GM12872 (cell line): Measurements from ENCODE around the gene SLC22A31.

Experiments
- TF ChIP-seq, protein P1 (sequence below): IDR thresholded peaks from 3 replicates; pipeline ENCODE4 v1.5.1; 2011; ENCODE audit warnings: low read depth, mild to moderate bottlenecking, low read length, moderate library complexity; ENCODE audit not compliant: insufficient read depth

The SLC22A31 gene

DNA sequence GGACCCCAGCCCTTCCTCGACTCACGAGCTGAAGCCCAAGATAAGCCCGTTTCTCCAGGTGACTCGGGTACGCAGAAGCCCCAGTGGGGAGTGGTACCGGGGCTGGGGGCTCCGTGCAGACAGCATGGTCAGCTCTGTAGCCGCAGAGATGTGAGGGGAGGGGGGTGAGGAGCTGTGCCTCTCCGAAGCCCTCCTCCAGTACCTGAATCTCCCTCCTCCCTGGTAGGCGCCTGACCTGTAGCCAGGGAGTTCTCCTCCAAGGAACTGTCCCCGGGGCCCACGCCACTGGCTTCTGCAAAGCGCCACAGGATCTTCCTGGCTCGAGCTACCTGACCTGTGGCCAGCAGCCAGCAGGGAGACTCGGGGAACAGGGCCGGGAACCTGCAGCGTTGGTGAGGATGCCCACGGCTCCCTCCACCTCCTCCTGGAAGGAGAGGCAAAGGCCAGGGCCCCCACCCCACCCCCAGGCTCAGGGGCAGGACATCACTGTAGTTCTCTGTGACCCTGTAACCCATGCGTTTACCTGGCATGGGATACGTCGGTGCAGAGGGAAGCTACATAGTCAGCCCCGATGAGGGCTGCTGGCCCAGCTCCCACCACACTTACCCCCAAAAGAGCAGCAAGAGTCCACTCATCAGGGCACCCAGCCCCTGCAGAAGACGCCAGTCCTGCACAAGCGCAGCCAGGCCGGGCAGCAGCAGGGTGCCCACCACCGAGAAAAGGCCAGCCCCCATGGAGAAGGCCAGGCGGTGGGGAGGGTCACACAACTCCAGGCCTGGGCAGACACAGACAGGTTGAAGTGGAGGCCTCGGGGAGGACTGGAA lies 1.7 kb downstream of the SLC22A31 start:
- TF ChIP-seq, protein P1, sequence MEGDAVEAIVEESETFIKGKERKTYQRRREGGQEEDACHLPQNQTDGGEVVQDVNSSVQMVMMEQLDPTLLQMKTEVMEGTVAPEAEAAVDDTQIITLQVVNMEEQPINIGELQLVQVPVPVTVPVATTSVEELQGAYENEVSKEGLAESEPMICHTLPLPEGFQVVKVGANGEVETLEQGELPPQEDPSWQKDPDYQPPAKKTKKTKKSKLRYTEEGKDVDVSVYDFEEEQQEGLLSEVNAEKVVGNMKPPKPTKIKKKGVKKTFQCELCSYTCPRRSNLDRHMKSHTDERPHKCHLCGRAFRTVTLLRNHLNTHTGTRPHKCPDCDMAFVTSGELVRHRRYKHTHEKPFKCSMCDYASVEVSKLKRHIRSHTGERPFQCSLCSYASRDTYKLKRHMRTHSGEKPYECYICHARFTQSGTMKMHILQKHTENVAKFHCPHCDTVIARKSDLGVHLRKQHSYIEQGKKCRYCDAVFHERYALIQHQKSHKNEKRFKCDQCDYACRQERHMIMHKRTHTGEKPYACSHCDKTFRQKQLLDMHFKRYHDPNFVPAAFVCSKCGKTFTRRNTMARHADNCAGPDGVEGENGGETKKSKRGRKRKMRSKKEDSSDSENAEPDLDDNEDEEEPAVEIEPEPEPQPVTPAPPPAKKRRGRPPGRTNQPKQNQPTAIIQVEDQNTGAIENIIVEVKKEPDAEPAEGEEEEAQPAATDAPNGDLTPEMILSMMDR, result no peak

DNA sequence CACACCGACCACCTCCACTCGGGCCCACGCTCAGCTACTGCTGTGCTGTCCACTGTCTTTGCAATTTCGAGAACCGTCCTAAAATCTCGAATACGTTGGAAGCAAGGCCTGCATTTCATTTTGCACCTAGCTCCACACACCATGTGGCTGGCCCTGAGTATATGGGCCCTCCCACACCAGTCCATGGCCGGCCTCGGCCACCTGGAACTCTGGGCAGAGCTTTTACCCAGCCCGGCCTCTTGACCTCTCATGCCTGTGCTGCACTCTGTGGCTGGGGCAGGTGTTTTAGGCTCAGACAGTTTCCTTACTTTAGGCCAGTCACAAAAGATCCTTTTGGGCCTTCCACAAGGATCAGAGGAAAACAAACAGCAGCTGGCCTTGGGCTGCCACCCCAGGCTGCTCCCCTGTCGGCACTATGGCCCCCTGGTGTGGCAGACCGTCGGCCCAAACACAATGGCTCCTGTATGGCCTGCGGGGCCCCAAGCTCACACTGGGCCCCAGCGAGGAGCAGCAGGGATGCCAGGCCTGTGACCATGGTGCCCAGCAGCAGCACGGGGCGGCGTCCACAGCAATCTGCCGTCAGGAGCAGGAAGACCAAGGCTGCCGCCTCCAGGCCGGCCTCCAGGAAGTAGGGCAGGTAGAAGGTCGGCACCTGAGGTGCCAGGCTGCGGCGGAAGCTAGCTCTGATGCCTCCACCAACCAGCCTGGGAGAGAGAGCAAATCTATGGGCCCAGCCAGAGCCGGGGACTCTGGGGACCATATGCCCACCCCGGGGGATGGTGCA lies 2.5 kb downstream of the SLC22A31 start:
- TF ChIP-seq, protein P1, result no peak

DNA sequence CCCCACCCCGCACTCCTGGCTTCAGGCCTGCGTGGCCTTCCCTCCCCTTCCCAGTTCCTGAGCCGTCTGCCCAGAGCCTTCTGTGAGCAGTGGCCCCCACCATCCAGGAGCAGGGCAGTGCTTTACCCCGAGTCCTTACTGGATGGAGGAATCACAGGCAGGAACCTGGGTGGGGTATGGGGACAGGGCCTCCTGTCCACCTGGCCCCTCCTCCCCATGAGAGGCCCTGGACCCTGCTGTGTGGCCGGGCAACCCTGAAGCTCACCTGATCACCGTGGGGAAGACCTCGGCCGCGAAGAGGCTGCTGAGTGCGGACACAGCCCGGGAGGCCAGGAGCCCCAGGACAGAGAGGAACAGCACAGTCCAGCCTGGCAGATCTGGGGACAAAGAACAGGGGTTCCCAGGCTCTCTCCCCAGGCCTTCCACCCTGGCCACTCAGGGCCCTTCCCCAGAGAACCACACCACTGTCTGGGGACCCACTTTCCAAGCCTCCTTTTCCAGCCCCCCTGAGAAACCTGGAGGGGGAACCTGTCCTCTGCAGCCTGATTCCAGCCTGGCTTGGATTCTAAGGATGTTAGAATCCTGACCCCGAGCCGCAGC lies 3.2 kb downstream of the SLC22A31 start:
- TF ChIP-seq, protein P1, result no peak

DNA sequence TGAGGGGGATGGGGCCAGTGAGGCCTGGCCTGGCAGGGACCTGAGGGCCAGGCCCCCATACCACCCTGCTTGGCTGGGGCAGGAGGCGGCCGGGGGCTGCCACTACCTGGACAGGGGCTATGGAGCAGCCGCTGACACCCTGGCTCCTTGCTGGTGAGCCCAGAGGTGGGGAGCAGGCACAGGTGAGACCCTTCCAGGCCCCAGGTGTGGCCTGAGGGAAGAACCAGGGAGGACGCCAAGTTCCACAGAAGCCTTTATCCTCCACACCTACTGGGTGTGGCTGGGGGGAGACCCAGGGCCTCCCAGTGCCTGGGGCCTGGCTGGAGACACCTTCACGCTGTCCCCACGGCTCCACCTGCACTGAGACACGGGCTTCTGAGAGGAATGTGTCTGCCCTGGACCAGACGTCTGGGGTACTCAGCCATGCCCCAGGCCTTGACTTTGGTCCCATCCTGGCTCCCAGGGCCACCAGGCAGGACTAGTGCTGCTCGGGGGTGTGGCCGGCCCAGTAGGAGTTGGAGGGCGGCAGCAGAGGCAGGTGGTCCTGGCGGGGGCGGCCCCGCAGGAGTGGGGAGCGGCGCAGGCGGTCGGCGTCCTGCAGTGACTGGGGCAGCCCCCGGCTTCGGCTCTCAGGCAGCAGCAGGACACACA lies 4.7 kb downstream of the SLC22A31 start:
- TF ChIP-seq, protein P1, result no peak

DNA sequence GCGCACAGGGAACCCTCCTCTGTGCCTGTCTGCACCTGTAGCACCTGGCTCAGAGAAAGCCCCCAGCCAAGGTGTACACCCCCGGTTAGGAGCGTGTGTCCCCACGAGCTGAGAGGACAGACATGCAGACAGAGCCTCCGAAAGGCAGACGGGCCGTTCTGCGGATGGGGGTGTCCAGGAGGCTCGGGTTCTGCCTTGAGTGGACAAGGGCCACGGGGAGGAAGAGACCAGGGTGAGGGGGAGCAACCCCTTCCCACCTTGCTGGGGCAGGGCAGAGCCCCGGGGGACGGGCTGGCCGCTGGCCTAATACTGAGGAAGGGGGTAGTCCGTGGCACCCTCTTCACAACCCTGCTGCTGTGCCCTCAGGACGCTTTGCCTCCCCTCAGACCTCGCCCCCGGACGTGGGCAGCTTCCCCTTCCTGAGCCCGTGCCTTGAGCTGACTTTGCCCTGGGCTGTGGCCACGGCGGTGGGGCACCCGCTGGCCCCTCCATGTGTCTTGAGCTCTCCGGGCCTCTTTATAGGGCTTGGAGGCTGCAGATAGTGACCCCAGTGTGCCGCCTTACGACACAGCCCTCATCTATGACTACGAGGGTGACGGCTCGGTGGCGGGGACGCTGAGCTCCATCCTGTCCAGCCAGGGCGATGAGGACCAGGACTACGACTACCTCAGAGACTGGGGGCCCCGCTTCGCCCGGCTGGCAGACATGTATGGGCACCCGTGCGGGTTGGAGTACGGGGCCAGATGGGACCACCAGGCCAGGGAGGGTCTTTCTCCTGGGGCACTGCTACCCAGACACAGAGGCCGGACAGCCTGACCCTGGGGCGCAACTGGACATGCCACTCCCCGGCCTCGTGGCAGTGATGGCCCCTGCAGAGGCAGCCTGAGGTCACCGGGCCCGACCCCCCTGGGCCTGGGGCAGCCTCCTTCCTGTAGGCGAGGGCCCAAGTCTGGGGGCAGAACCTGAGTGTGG lies 5.7 kb downstream of the SLC22A31 start:
- TF ChIP-seq, protein P1, result no peak

DNA sequence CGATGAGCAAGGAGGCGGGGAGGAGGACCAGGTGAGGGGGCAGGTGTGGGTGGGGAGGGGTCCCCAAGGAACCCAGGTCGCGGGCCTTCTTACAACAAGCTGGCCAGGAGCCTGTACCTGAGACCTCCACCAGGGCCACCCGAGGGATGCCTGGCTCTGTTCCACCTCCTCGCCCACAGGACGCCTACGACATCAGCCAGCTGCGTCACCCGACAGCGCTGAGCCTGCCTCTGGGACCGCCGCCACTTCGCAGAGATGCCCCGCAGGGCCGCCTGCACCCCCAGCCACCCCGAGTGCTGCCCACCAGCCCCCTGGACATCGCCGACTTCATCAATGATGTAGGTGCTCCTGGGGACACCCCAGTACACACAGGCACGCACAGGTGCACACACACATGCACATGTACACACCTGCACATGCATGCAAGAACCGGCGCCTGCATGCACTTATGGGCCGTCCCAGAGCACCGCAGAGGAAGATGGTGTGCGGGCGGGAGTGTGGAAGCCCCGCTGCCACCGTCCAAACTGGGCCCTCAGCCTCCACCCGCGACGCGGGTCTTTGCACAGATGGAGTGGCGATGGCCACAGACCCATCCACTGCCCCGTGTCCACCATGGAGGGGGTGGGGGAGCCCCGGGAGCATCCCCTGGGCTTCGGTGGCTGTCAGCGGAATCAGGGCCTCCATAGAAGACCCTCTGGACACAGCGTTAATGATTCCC lies 6.6 kb downstream of the SLC22A31 start:
- TF ChIP-seq, protein P1, result no peak
